ENCODE measurements around the gene ZNF609.
A peak's percentile ranks its signal among the peaks of the same experiment; 100 is the strongest.
"Not testable (repeated sequence)": the region's sequence is repeated elsewhere in the genome, so short reads cannot be mapped to it uniquely, and the experiment has no call there.

The ZNF609 gene

DNA sequence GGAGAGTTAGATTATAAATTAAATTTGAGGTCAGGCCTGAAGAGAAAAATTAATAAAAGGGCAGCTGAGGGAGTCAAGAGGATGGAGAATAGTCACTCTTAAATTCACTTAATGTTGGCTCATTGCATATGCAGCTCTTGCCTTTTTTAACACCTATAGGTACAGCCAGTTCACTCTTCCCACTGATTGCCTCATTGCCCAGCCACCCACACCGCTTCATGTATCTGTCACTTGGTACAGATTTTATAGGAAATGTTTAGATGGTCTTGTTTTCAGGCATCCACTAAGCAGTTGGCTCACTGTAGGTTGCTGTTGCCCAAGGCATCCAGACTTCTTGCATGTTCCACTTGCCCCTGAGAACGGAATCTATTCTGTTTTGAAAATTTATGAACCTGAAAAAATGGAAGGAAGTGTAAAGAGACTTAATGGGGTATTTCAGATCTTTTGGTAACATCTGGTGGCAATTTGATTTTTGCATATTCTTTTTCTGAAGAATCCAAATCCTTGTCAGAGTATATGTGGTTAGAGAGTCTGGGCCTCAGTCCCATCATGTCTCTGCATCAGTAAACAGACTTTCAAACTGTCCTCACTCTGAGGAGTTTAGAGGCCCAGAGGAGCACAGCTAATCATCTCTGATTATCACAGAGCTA lies 163.1 kb downstream of the ZNF609 start:
- no peak for DNase-seq (ENCODE audit: low spot score)

DNA sequence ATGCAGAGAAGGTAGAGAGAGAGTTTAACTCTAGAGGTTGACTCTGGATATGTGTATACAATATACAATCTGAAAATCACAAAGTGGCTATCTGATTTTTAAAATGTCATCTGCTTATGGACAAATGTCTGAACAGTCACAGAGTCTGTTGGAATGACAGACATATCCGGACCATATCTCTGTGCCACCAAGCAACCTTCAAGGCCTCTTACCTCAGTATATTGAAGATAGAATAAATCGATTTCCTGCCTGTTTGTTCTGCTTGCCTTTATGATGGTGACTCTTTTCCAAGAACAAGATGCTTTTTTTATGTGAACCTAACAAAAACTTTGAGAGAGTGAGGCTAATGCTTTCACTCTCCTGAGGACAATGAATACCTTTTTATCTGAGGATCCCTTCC lies 163.9 kb downstream of the ZNF609 start:
- DNase-seq (ENCODE audit: low spot score), result no peak

DNA sequence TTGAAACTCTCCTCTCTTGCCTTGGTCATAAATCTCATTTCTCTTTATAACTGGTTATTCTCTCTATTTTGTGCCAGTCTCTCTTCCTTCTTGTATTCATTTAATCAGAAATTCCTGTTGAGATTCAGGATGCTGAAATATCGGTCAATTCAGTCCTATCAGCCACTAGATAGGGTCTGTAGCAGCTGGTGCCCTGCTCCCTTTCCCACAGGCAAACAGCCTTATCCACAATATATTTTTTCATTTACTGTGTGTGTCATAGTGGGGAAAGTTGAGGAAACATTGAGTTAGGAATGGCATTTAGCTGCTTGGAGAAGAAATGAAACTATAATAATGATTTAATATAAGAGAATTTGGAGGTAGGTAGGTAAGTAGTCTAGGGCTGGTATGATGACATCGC lies 168.7 kb downstream of the ZNF609 start:
- DNase-seq (ENCODE audit: low spot score), result no peak

DNA sequence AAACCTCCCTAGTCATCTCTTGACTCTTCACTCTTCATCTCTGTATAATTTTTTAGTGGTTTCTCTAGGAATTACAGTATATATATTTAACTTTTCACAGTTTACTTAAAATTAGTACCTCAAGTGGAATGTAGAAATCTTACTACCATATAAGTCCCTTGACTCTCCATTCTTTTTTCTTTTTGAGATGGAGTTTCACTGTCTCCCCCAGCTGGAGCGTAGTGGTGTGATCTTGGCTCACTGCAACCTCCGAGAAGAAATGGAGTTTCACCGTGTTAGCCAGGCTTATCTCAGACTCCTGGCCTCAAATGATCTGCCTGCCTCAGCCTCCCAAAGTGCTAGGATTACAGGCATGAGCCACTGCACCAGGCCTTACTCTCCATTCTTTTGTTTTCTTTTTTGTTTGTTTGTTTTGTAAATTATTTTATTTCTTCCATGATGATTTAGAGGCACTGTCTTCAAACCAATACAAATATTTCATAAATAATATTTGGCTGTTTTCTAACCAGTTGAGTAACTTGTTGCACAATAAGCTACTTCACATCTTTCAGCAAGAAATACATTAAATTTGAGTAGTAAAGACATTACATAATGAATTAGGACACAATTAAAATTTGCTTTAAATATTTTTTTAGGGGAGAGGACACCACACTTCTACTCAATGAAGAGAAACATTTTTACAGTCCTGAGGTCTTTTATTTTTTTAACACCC lies 170.2 kb downstream of the ZNF609 start:
- no peak for DNase-seq (ENCODE audit: low spot score)

DNA sequence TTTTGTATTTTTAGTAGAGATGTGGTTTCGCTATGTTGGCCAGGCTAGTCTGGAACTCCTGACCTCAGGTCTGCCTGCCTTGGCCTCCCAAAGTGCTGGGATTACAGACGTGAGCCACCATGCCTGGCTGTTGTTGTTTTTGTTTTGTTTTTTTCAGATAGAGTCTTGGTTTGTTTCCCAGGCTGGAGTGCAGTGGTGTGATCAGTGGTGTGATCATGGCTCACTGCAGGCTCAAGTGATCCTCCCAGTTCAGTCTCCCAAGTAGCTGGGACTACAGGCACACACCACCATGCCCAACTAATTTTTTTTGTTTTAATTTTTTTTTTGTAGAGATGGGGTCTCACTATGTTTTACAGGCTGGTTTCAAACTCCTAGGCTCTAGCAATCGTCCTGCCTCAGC lies 172.3 kb downstream of the ZNF609 start:
- not testable (repeated sequence) for DNase-seq (ENCODE audit: low spot score)

DNA sequence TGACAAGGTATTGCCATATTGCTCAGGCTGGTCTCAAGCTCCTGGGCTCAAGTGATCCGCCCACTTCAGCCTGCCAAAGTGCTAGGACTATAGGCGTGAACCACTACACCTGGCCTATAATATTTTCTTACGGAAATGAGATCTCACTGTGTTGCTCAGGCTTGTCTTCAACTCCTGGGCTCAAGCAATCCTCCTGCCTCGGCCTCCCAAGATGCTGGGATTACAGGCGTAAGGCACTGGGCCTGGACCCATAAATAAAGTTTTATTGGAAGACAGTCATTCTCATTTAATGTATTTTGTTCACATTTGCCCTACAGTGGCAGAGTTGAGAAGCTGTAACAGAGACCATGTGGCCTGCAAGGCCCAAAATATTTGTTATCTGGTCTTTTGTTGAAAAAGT lies 173.0 kb downstream of the ZNF609 start:
- no peak for DNase-seq (ENCODE audit: low spot score)

DNA sequence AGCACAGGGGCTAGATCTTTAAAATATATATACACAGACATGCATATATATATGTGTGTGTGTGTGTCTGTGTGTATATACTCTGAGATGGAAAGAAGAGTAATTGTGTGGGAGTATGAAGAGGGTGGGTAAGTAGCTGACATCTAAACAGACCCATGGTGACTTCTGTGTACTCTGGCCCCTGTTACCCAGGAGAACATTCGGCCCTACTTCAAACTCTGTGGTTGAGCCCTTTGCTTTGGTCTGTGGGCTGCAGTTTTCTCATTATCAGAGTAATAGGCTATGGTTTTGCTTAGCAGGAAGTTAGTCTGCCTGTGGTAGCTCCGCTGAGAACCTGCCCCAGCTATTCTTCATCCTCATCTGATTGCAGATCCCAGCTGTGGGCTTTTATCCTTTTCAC lies 173.6 kb downstream of the ZNF609 start:
- peak; percentile 59 for DNase-seq (ENCODE audit: low spot score)

DNA sequence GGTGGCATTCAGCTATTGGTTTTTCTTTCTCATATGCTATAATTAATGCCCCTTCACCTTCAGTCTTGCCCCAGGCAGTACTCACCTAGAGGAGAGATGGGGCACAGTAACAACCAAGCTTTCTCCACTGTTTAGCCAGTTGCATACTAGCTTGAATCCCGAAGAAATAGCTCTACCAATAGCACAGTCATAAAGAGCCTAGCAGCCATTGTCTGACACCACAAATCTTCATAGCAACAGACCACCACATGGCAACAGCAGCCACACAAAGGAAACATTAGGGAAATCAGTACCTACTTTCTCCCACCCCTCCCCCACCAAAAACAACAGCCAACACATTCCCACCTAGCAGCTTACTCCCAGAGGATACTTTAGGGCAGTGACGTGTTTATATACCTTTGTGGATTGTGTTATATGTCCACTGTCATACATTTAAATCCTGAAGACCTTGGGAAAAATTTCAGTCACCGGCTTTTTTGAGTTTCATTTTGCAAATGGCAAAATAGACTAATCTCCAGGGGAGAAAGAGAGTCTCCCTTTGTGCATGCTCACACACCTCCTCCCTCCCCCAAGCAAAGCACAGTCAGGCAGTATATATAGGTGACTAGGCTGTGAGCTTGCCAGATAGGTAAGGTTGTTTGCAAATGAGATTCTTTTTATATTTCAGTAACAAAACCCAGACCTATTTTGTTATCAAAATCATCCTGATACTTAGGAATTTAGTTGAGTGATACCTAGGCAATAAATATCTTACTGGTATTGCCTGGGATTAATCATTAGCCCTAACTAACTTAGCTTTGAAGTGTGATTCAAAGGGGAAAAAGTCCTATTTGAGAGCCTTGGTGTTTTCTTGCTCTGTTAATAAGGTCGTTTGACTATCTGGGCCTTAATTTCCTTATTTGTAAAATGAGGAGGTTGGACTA lies 174.5 kb downstream of the ZNF609 start:
- peak; percentile 84 for DNase-seq (ENCODE audit: low spot score)

DNA sequence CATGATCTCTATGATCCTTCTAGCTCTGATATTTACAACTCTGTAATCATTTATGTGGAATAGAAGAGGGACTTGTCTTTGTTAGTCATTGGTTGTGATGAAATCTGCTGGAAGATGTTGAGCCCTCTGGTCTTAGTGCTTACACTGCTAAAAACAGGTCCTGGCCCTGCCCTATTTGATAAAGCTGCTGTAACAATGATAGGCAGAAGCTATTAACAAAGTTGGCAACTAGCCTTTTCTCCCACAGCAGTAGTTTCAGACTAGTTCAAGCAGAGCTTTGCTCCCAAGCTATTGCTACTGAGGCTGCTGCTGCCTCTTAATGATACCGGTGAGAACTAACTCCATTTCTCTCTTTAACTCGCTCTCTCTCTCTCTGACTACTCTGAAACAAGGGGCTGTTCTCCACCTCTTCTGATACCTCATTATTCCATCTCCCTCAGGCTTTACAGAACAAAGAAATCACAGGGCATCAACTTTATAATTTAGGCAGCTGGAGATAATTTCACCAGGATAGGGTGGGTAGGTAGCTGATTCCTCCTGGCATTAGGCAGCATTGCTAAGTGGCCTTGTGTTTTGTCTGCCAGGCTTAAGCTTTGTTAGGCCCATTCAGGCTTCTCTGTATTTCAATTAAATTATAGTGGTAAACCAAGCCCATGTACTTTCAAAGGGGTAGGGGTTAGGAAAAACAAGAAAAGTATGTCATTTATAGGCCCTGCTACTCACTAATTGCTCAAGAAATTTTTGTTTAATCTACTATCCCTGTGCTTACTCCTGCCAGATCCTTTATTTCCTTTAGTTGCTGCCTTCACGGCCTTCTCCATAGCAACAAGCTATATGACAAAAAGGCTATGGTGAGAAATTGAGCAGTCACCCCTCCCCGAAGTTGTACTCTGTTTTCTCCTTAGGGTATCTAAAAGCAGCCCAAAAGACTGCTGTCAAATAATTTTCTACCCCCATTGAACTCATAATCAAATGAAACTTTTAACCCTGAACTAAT lies 175.4 kb downstream of the ZNF609 start:
- DNase-seq (ENCODE audit: low spot score), result peak; percentile 77

DNA sequence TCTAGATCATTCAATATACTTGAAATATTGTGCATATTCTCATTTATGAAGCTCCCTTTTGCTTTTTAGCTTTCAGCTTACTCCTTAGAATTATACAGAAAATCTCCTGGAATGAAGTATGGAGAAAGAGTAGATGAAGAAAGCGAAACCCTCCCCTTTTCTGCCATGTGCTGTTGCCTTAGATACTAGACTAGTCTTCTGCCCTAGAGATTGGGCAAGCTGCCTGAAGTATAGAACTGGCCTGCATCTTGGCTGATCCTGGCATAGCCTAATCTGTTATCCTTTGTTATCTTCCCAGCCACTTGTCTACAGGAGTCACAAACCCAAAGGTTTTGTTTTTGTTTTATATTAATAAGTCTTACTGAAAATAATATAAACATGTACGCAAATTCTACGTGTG lies 176.2 kb downstream of the ZNF609 start:
- DNase-seq (ENCODE audit: low spot score), result no peak

DNA sequence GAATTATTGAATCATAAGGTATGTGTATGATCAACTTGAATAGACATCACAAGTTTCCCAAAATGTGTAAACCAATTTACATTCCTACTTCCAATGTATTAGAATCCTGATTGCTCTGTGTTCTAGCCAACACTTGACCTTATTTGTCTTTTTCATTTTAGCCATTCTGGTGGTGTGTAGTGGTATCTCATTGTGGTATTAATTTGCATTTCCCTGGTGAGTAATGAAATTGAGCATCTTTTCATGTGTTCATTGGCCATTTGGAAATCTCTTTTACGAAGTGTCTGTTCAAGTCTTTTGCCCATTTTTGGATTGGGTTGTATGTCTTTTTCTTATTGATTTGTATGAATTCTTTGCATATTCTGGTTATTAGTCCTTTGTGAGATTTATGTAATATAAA lies 177.0 kb downstream of the ZNF609 start:
- no peak for DNase-seq (ENCODE audit: low spot score)

DNA sequence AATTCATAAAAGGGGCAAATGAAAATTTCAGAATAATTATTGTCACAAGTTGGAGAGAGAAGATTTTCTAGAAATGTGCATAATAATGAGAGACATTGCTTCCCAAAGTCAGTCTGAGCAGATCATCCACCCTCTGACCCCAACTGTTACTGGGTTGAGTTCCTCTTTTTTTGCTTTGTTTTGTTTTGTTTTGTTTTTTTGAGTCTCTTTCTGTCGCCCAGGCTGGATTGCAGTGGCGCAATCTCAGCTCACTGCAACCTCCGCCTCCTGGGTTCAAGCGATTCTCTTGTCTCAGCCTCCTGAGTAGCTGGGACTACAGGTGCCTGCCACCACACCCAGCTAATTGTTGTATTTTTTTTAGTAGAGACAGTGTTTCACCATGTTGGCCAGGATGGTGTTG lies 179.4 kb downstream of the ZNF609 start:
- not testable (repeated sequence) for DNase-seq (ENCODE audit: low spot score)

DNA sequence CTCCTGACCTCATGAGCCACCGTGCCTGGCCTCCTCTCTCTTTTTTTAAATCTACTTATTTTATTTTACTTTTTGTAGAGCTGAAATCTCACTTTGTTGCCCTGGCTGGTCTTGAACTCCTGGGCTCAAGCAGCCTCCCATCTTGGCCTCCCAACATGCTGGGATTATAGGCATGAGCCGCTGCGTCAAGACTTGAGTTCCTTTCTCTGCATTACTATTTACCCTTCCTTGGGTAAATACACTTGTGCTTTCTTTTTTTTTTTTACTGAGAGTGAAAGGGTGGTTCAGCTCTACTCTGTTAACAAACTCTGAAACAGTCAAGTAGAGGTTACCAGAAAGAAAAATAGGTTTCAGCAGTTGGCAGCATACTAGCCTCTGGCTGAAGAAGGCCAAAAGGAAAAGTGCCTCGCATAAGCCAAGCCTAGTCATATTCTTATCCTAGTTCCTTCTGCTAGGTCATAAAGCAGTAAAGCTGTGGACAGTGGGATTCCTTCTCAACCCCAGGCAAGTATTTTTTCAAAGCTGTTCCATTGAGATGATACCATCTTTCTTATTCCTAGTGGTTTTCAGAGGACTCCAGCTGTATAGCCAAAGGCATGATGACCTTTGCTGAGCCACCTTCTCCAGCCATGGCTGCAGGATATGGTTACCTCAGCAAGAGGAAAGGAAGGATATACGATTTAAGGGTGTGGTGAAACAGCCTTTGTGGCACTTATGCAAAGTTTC lies 179.9 kb downstream of the ZNF609 start:
- no peak for DNase-seq (ENCODE audit: low spot score)

DNA sequence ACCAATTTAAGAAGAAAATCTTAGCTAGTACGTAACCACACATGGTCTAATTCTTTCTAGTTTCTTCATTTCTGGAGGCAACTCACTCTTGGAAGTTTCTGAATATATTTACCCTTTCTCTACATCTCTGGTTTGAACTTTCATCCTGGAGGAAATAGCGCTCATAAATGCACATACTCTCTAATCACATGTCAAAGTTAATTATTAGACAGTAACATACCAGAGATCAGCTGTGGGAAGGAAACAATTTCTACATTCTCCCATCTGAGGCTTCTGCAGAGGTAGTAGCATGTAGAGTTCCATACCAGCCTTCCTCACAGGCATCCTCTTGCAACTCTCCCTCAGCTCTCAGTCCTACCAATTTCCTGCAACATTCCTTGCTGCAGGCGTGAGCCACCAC lies 182.5 kb downstream of the ZNF609 start:
- DNase-seq (ENCODE audit: low spot score), result peak; percentile 66

DNA sequence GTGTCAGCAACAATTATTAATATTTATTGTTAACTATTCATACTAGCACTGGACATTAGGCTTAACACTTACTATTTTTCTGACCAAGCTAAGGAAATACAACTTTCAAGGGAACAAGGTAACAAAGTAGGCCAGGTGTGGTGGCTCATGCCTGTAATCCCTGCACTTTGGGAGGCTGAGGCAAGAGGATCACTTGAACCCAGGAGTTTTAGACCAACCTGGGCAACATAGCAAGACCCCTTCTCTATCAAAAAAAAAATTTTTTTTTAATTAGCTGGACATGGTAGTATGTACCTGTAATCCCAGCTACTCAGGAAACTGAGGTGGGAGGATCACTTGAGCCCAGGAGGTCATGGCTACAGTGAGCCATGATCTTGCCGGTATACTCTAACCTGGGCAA lies 183.3 kb downstream of the ZNF609 start:
- DNase-seq (ENCODE audit: low spot score), result no peak

DNA sequence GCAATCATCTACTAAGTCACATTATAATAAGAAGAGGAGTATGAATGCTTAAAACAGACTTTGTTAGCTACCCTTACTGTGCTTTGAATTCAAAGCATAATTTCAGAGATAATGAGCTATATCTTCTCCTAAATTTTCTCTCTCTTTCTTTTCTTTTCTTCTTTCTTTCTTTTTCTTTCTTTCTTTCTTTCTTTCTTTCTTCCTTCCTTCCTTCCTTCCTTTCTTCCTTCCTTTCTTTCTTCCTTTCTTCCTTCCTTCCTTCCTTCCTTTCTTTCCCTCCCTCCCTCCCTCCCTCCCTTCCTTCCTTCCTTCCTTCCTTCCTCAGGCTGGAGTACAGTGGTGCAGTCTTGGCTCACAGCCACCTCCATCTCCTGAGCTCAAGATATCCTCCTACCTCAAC lies 184.4 kb downstream of the ZNF609 start:
- DNase-seq (ENCODE audit: low spot score), result not testable (repeated sequence)

DNA sequence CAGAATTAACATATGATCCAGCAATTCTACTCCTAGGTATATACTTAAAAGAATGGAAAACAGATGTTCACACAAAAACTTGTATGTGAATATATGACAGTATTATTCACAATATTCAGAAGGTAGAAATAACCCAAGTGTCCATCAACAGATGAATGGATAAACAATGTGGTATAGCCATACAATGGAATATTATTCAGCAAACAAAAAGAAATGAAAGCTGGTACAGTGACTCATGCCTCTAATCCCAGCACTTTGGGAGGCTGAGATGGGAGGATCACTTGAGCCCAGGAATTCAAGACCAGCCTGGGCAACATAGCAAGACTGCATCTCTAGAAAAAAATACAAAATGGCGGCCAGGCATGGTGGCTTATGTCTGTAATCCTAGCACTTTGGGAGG lies 185.6 kb downstream of the ZNF609 start:
- no peak for DNase-seq (ENCODE audit: low spot score)

DNA sequence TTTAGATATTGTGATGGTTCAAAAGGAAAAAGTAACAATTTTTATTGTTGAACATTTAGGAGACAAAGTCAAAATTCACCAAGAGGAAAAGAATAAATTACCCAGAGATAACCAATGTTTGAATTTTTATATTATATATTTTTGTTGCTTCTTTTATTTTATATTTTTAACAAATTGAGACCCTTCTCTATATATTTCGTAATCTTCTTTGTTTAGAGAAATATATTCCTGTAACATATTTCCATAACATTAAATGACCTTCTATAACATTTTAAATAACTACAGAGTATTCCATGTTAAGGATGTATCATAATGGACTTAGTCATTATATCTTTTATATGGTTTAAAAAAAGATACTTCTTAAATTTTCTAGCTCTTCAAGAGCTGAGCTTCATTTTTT lies 187.0 kb downstream of the ZNF609 start:
- no peak for DNase-seq (ENCODE audit: low spot score)

DNA sequence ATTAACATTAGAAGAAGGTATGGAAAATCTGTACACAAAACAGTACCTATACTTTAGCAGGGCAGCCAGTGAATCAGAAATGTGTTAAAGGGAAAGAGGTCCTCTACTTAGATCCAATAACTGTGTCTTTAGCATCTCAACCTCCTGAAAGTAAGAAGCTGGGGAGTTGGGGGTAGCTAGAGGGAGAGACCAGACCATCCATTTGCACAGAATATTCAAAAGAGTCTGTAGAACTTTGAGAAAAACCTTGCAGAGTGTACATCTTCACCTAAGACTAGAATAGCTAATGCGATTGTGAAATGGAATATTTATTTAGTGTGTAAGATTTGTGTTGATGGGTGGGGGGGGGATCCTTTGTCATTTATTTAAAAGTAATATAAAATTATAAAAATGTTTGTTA lies 190.2 kb downstream of the ZNF609 start:
- no peak for DNase-seq (ENCODE audit: low spot score)

DNA sequence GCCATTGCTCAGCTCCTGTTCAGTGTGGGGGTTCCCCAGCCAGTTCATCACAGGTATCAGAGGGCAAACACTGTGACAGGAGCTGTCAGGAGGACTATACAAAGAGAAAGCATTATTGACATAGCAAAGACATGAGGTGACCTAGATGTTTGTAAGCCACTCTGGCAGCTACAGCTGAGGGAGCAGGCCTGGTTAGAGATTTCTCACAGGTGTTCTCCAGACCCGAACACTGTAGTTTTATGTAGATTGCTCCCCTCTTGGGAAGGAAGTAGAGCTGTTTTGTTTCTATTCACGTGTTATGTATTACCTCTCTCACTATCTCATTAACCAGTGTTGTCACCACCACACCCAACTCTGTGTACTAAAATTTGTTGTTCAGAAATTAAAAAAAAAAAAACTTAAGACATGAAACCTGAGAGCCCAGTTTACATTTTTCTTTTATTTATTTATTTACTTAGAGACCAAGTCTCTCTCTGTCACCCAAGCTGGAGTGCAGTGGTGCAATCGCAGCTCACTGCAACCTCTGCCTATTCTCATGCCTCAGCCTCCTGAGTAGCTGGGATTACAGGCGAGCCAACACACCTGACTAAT lies 191.3 kb downstream of the ZNF609 start:
- DNase-seq (ENCODE audit: low spot score), result peak; percentile 90

DNA sequence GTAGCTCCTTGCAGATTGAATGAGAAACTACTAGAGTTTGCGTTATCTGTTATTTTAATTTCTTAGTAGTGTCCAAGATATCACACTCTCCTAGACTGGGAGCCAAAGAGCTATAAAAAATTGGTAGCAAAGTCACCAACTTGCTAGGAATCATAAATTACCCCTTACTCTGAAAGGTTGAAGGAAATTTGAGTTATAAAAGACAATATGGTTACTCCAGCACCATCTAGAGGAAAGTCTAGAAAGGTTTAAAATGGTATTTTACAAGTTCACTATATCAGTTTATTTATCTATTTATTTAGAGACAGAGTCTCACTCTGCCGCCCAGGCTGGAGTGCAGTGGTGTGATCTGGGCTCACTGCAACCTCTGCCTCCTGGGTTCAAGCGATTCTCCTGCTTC lies 193.4 kb downstream of the ZNF609 start:
- no peak for DNase-seq (ENCODE audit: low spot score)
